A673 (cell line): ENCODE measurements around the gene MECR. TPM values are rescaled to one million over a fixed set of nuclear protein-coding genes. Genes with fewer than 3 reads are reported as not detected.

Source experiments
- BruUV-seq: library from RNA; stranded (reverse); fragments of 400-500 nt; replicated peaks from 2 replicates; lab custom pipeline; 2021; lab: Mats Ljungman, UMichigan
- CTCF ChIA-PET: fragments of 300-600 bp; sonication (Branson Sonifier 250); formaldehyde crosslinking; loops from one replicate; lab custom pipeline; 2022; ENCODE audit warnings: antibody characterized with exemption; lab: Charles Lee
- POLR2A ChIA-PET: fragments of 300-600 bp; sonication (Branson Sonifier 250); formaldehyde crosslinking; loops from one replicate; lab custom pipeline; 2022; ENCODE audit warnings: antibody characterized with exemption; ENCODE audit not compliant: low non-redundant PET; lab: Charles Lee
- DNase-seq: peaks from one replicate; pipeline ENCODE4 v3.0.0-alpha.2; 2015; ENCODE audit warnings: low spot score
- H3K27ac ChIP-seq: fragments of 200-600 bp; sonication (generic); 2 replicates; pipeline ENCODE4 v1.5.1; 2016; ENCODE audit warnings: mixed run types, low read depth, mild to moderate bottlenecking, mixed read lengths, antibody characterized with exemption, low read length; ENCODE audit not compliant: poor library complexity, severe bottlenecking
- H3K27me3 ChIP-seq: fragments of 200-600 bp; sonication (generic); replicated peaks from 2 replicates; pipeline ENCODE4 v1.6.1; 2017; ENCODE audit warnings: mixed run types, low read depth, mild to moderate bottlenecking, mixed read lengths, antibody characterized with exemption, low read length; ENCODE audit not compliant: insufficient read depth, poor library complexity
- H3K36me3 ChIP-seq: fragments of 200-600 bp; sonication (generic); 2 replicates; pipeline ENCODE4 v1.6.1; 2016; ENCODE audit warnings: mixed run types, mild to moderate bottlenecking, mixed read lengths, antibody characterized with exemption, low read length; ENCODE audit not compliant: insufficient read depth, poor library complexity, severe bottlenecking
- H3K4me1 ChIP-seq: fragments of 200-600 bp; sonication (generic); 2 replicates; pipeline ENCODE4 v1.6.1; 2017; ENCODE audit warnings: mixed run types, mild to moderate bottlenecking, mixed read lengths, antibody characterized with exemption, low read length; ENCODE audit not compliant: insufficient read depth, poor library complexity, severe bottlenecking
- H3K4me3 ChIP-seq: fragments of 200-600 bp; sonication (generic); 2 replicates; pipeline ENCODE4 v1.5.1; 2016; ENCODE audit warnings: low read depth, mixed run types, mild to moderate bottlenecking, mixed read lengths, low read length; ENCODE audit not compliant: poor library complexity, severe bottlenecking
- H3K9me3 ChIP-seq: fragments of 200-600 bp; sonication (generic); 2 replicates; pipeline ENCODE4 v1.6.1; 2016; ENCODE audit warnings: mixed run types, low read depth, mild to moderate bottlenecking, mixed read lengths, antibody characterized with exemption, low read length; ENCODE audit not compliant: poor library complexity, severe bottlenecking
- CTCF ChIP-seq: fragments of 300-800, 200-600 bp; sonication (generic); conservative IDR thresholded peaks from 2 replicates; pipeline ENCODE4 v1.5.1; 2017; ENCODE audit warnings: low read depth, mild to moderate bottlenecking, antibody characterized with exemption, low read length, moderate library complexity, mixed read lengths
- EZH2 ChIP-seq: fragments of 200-600 bp; sonication (generic); IDR thresholded peaks from 2 replicates; pipeline ENCODE4 v1.6.1; 2017; ENCODE audit warnings: borderline replicate concordance, low read depth, mild to moderate bottlenecking, mixed read lengths, antibody characterized with exemption, low read length; ENCODE audit not compliant: poor library complexity, severe bottlenecking
- intact Hi-C: fragments of 100-400 bp; cut with micrococcal nuclease; formaldehyde crosslinking; loops from one replicate; pipeline ENCODE4 v1.10.0; 2022; ENCODE audit not compliant: unreplicated experiment
- total RNA-seq: library from RNA; stranded (reverse); gene quantifications from 2 replicates; pipeline ENCODE4 v1.2.3, GENCODE V29; 2021

The MECR gene
- total RNA-seq, 1 experiment from 2014 or later: 39.0 TPM

GRCh38 chr1:29245876-29246275, 15.1 kb upstream of the MECR start:
- ChIA-PET POLR2A (no interaction called here), CTCF (interaction anchor here (0.5 to 1.0 kb wide), 4 partner anchors 63 to 1462 kb away, joined by 3 to 4 read pairs (median 3); no protein-coding TSS in a partner anchor)
- Histone ChIP-seq H3K4me3 (no peak overlapping the region), H3K36me3 (no peaks in the 10 kb centered on the region), H3K27ac (no peak overlapping the region), H3K9me3 (no peaks in the 10 kb centered on the region), H3K4me1 (peaks cover 9% of the 10 kb centered on the region), H3K27me3 (no peaks in the 10 kb centered on the region)
- peak; percentile 49 for DNase-seq
- no TSS peak for BruUV-seq
- no peak for TF ChIP-seq EZH2
- peak; percentile 70 for TF ChIP-seq CTCF
- intact Hi-C loops: loop anchor here (10.0 kb wide), 1 partner anchor 449 kb away; no protein-coding TSS in a partner anchor

GRCh38 chr1:29245261-29245660, 14.5 kb upstream of the MECR start:
- POLR2A ChIA-PET: no interaction called here
- no peak for DNase-seq
- TF ChIP-seq EZH2 (no peak), CTCF (no peak)
- Histone ChIP-seq H3K4me1 (peaks cover 9% of the 10 kb centered on the region), H3K9me3 (no peaks in the 10 kb centered on the region), H3K27me3 (no peaks in the 10 kb centered on the region), H3K27ac (no peak overlapping the region), H3K36me3 (no peaks in the 10 kb centered on the region), H3K4me3 (no peak overlapping the region)
- no TSS peak for BruUV-seq
- intact Hi-C loops: loop anchor here (10.0 kb wide), 1 partner anchor 450 kb away; no protein-coding TSS in a partner anchor
- CTCF ChIA-PET: interaction anchor here (0.6 to 1.0 kb wide), 3 partner anchors 64 to 1462 kb away, joined by 3 to 4 read pairs (median 3); no protein-coding TSS in a partner anchor

GRCh38 chr1:29243871-29244200, 13.1 kb upstream of the MECR start:
- intact Hi-C loops: loop anchor here (10.0 kb wide), 1 partner anchor 451 kb away; no protein-coding TSS in a partner anchor
- TF ChIP-seq CTCF: no peak
- TF ChIP-seq EZH2: no peak
- no peak for DNase-seq
- H3K4me3 ChIP-seq: no peak overlapping the region
- ChIA-PET CTCF (no interaction called here), POLR2A (interaction anchor here (0.6 kb wide), 1 partner anchor 1179 kb away, joined by 3 read pairs; no protein-coding TSS in a partner anchor)
- H3K4me1 ChIP-seq: peaks cover 1% of the 10 kb centered on the region
- no peaks in the 10 kb centered on the region for H3K27me3 ChIP-seq
- H3K36me3 ChIP-seq: no peaks in the 10 kb centered on the region
- H3K9me3 ChIP-seq: no peaks in the 10 kb centered on the region
- no TSS peak for BruUV-seq
- no peak overlapping the region for H3K27ac ChIP-seq
